Esophagus squamous epithelium (tissue), 4 donors: ENCODE data around the gene HM13.
"Not testable (repeated sequence)": the region's sequence is repeated elsewhere in the genome, so short reads cannot be mapped to it uniquely, and the experiment has no call there.

Experiments used
- CTCF ChIP-seq, 6 experiments: fragments of 450-650 bp in 4 of 6; fragments of 200-600 bp in 2 of 6; sonication (generic) in 2 of 6; IDR thresholded peaks; one replicate each; pipeline ENCODE4 v1.5.1; 2016 to 2019; ENCODE audit warnings: antibody characterized with exemption in 6 of 6, mild to moderate bottlenecking in 4 of 6, moderate library complexity in 4 of 6
- POLR2A ChIP-seq, 4 donors: fragments of 450-650 bp; IDR thresholded peaks; one replicate each; pipeline ENCODE4 v1.6.1; 2017; ENCODE audit warnings: antibody characterized with exemption in 4 of 4, mild to moderate bottlenecking in 4 of 4, moderate library complexity in 3 of 4

DNA sequence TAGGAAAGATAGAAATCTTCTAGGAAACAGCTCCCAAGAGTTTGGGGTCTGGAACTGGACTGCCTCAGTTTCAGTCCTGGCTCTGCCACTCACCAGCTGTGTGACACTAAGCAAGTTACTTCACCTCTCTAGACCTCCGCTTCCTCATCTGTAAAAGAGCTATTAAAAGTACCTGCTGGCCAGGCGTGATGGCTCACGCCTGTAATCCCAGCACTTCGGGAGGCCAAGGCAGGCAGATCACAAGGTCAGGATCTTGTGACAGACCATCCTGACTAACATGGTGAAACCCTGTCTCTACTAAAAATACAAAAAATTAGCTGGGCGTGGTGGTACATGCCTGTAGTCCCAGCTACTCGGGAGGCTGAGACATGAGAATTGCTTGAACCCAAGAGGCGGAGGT lies 7.0 kb downstream of the HM13 start:
- not testable (repeated sequence) for TF ChIP-seq CTCF, POLR2A (IDR thresholded peaks at IDR 0.05)
